ENCODE measurements around the gene KATNBL1. TPM values are rescaled to one million over a fixed set of nuclear protein-coding genes. Genes with fewer than 3 reads are reported as not detected.

KATNBL1 gene
- total RNA-seq, 1 donor from 2014 or later = 43.4 TPM

GRCh38 chr15:34239151-34239808 is 29.4 kb upstream of the KATNBL1 start:
- peak; percentile 76 for DNase-seq (ENCODE audit: low read depth)
- TF ChIP-seq, protein P1, sequence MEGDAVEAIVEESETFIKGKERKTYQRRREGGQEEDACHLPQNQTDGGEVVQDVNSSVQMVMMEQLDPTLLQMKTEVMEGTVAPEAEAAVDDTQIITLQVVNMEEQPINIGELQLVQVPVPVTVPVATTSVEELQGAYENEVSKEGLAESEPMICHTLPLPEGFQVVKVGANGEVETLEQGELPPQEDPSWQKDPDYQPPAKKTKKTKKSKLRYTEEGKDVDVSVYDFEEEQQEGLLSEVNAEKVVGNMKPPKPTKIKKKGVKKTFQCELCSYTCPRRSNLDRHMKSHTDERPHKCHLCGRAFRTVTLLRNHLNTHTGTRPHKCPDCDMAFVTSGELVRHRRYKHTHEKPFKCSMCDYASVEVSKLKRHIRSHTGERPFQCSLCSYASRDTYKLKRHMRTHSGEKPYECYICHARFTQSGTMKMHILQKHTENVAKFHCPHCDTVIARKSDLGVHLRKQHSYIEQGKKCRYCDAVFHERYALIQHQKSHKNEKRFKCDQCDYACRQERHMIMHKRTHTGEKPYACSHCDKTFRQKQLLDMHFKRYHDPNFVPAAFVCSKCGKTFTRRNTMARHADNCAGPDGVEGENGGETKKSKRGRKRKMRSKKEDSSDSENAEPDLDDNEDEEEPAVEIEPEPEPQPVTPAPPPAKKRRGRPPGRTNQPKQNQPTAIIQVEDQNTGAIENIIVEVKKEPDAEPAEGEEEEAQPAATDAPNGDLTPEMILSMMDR (IDR thresholded peaks at IDR 0.05; ENCODE audit: insufficient read depth, low read length, poor library complexity, severe bottlenecking) = no peak
- Histone ChIP-seq H3K4me3 (ENCODE audit: low read depth, low read length) (no peak overlapping the region), H3K36me3 (ENCODE audit: control insufficient read depth, insufficient read depth, low read length) (no peaks in the 10 kb centered on the region), H3K27me3 (ENCODE audit: control insufficient read depth, insufficient read depth, low read length) (no peaks in the 10 kb centered on the region)

- Histone ChIP-seq H3K36me3 (ENCODE audit: control insufficient read depth, insufficient read depth, low read length) (no peaks in the 10 kb centered on the region), H3K4me3 (ENCODE audit: low read depth, low read length) (no peak overlapping the region), H3K27me3 (ENCODE audit: control insufficient read depth, insufficient read depth, low read length) (no peaks in the 10 kb centered on the region)
- DNase-seq (ENCODE audit: low read depth) = no peak
- TF ChIP-seq, protein P1 (IDR thresholded peaks at IDR 0.05; ENCODE audit: insufficient read depth, low read length, poor library complexity, severe bottlenecking) = no peak
These were observed 23.7 kb upstream of the KATNBL1 start for GRCh38 chr15:34233614-34234013.

DNA sequence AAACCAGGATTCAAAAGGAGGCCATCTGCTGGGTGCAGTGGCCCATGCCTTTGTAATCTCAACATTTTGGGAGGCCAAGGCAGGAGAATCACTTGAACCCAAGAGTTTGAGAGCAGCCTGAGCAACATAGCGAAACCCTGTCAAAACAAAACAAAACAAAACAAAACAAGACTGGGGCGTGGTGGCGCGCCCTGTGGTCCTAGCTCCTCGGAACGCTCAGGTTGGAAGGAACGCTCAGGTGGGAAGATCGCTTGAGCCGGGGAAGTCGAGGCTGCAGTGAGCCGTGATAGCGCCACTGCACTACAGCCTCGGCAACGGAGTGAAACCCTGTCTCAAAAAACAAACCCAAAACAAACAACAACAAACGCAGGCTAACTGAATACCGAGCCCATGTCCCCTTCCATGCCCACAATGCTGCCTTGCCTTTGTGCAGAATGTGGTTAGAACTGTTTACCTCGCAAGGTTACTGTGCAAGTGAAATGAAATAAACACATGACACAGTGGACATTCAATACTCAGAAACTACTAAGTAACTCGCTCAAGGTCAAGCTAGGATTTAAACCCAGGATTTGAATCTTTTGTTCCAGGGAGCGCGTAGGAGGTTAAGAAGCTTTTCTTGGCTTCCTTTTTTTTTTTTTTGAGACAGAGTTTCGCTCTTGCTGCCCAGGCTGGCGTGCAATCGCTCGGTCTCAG is 14.2 kb upstream of the KATNBL1 start:
- no peak for DNase-seq (ENCODE audit: low read depth)
- TF ChIP-seq, protein P1 (IDR thresholded peaks at IDR 0.05; ENCODE audit: insufficient read depth, low read length, poor library complexity, severe bottlenecking) = no peak
- no peaks in the 10 kb centered on the region for H3K36me3 ChIP-seq (ENCODE audit: control insufficient read depth, insufficient read depth, low read length)
- peak overlapping the region; percentile 68 for H3K4me3 ChIP-seq (ENCODE audit: low read depth, low read length)
- no peaks in the 10 kb centered on the region for H3K27me3 ChIP-seq (ENCODE audit: control insufficient read depth, insufficient read depth, low read length)

GRCh38 chr15:34217587-34218225 is 7.8 kb upstream of the KATNBL1 start:
- TF ChIP-seq, protein P1 (IDR thresholded peaks at IDR 0.05; ENCODE audit: insufficient read depth, low read length, poor library complexity, severe bottlenecking) = no peak
- DNase-seq (ENCODE audit: low read depth) = no peak
- Histone ChIP-seq H3K27me3 (ENCODE audit: control insufficient read depth, insufficient read depth, low read length) (no peaks in the 10 kb centered on the region), H3K36me3 (ENCODE audit: control insufficient read depth, insufficient read depth, low read length) (no peaks in the 10 kb centered on the region), H3K4me3 (ENCODE audit: low read depth, low read length) (no peak overlapping the region)

DNA sequence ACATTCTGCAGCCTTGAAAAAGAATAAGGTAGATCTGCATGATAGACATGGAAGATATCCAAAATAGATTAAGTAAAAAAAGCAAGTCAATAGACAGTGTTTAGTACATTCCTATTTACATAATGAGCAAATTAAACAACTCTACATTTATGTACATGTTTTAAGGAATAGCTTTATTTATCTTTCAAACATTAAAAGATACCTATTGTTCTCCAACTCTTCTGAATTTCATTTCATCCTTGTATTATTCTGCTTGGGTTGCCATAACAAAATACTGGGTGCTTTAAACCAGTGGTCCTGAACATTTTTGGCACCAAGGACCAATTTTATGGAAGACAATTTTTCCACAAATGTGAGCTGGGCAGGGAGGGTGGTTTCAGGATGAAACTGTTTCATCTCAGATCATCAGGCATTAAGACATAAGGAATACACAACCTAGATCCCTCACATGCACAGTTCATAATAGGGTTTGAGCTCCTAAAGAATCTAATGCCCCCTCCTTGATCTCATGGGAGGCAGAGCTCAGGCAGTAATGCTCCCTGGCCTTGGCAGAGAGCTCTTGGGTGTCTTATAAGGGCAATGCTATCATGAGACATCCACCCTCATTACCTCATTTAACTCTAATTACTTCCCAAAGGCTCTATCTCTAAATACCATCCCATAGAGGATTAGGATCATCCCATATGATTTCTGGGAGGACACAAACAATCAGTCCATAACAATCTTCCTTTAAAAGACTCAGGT is 6.8 kb upstream of the KATNBL1 start:
- Histone ChIP-seq H3K36me3 (ENCODE audit: control insufficient read depth, insufficient read depth, low read length) (no peaks in the 10 kb centered on the region), H3K4me3 (ENCODE audit: low read depth, low read length) (no peak overlapping the region), H3K27me3 (ENCODE audit: control insufficient read depth, insufficient read depth, low read length) (no peaks in the 10 kb centered on the region)
- no peak for DNase-seq (ENCODE audit: low read depth)
- TF ChIP-seq, protein P1 (IDR thresholded peaks at IDR 0.05; ENCODE audit: insufficient read depth, low read length, poor library complexity, severe bottlenecking) = no peak

Data from kidney epithelial cell (primary cell).